ENCODE results near the gene PLCD3.

PLCD3 gene

GRCh38 chr17:45170280-45170930 lies 38.1 kb upstream of the PLCD3 start:
- TF ChIP-seq CTCF (IDR thresholded peaks at IDR 0.05): no peak

- TF ChIP-seq CTCF (IDR thresholded peaks at IDR 0.05): no peak
Measured at GRCh38 chr17:45168991-45169752, 36.9 kb upstream of the PLCD3 start.

GRCh38 chr17:45164734-45165269 lies 32.5 kb upstream of the PLCD3 start:
- TF ChIP-seq CTCF (IDR thresholded peaks at IDR 0.05): no peak

- TF ChIP-seq CTCF (IDR thresholded peaks at IDR 0.05): no peak
Measured at GRCh38 chr17:45162025-45162687, 29.8 kb upstream of the PLCD3 start.

GRCh38 chr17:45161288-45162024 lies 29.1 kb upstream of the PLCD3 start, which contains the start of gene HEXIM2:
TSS of gene HEXIM2 (plus strand) at chr17:45161875. CDS start at chr17:45162794, 919 bp downstream.
- TF ChIP-seq CTCF (IDR thresholded peaks at IDR 0.05): no peak

GRCh38 chr17:45160447-45161287 lies 28.4 kb upstream of the PLCD3 start:
- TF ChIP-seq CTCF (IDR thresholded peaks at IDR 0.05): no peak

Data from LNCAP (cell line).